ENCODE results near the gene OR51D1. TPM values are rescaled to one million over a fixed set of nuclear protein-coding genes. Genes with fewer than 3 reads are reported as not detected.

OR51D1 gene
- total RNA-seq, 1 experiment from 2014 or later: not detected

- no peaks in the 10 kb centered on the region for H3K27me3 ChIP-seq (ENCODE audit: low read length)
- no peaks in the 10 kb centered on the region for H4K20me1 ChIP-seq (ENCODE audit: insufficient read depth, low read depth, low read length)
- H3K4me2 ChIP-seq (ENCODE audit: low read depth, low read length, poor library complexity, severe bottlenecking): no peak overlapping the region
- no peaks in the 10 kb centered on the region for H3K9me3 ChIP-seq (ENCODE audit: low read length)
- H3K79me2 ChIP-seq (ENCODE audit: low read length): no peaks in the 10 kb centered on the region
- H2AFZ ChIP-seq (ENCODE audit: low read length): no peak overlapping the region
- H3K36me3 ChIP-seq (ENCODE audit: insufficient read depth, low read length): no peaks in the 10 kb centered on the region
- no peaks in the 10 kb centered on the region for H3K9me2 ChIP-seq (replicated peaks; ENCODE audit: insufficient read depth, low read length)
- DNase-seq: no peak
- no peak overlapping the region for H3K9ac ChIP-seq (ENCODE audit: low read length)
- H3K27ac ChIP-seq (ENCODE audit: low read length): no peak overlapping the region
- no peak overlapping the region for H3K4me3 ChIP-seq (ENCODE audit: low read length)
- no peaks in the 10 kb centered on the region for H3K4me1 ChIP-seq (ENCODE audit: low read length)
These were observed 40.7 kb downstream of the OR51D1 start for GRCh38 chr11:4677948-4678347.

GRCh38 chr11:4680341-4680740 lies 43.1 kb downstream of the OR51D1 start:
- Histone ChIP-seq H3K4me1 (ENCODE audit: low read length) (no peaks in the 10 kb centered on the region), H3K9me3 (ENCODE audit: low read length) (no peaks in the 10 kb centered on the region), H3K4me2 (ENCODE audit: low read depth, low read length, poor library complexity, severe bottlenecking) (no peak overlapping the region), H4K20me1 (ENCODE audit: insufficient read depth, low read depth, low read length) (no peaks in the 10 kb centered on the region), H3K79me2 (ENCODE audit: low read length) (no peaks in the 10 kb centered on the region), H3K4me3 (ENCODE audit: low read length) (no peak overlapping the region), H3K9me2 (replicated peaks; ENCODE audit: insufficient read depth, low read length) (no peaks in the 10 kb centered on the region), H3K36me3 (ENCODE audit: insufficient read depth, low read length) (no peaks in the 10 kb centered on the region), H3K9ac (ENCODE audit: low read length) (no peak overlapping the region), H3K27ac (ENCODE audit: low read length) (no peak overlapping the region), H3K27me3 (ENCODE audit: low read length) (no peaks in the 10 kb centered on the region), H2AFZ (ENCODE audit: low read length) (no peak overlapping the region)
- no peak for DNase-seq

- Histone ChIP-seq H3K36me3 (ENCODE audit: insufficient read depth, low read length) (no peaks in the 10 kb centered on the region), H3K79me2 (ENCODE audit: low read length) (no peaks in the 10 kb centered on the region), H4K20me1 (ENCODE audit: insufficient read depth, low read depth, low read length) (no peaks in the 10 kb centered on the region), H3K27ac (ENCODE audit: low read length) (no peak overlapping the region), H3K4me1 (ENCODE audit: low read length) (no peaks in the 10 kb centered on the region), H3K4me2 (ENCODE audit: low read depth, low read length, poor library complexity, severe bottlenecking) (no peak overlapping the region), H3K27me3 (ENCODE audit: low read length) (no peaks in the 10 kb centered on the region), H2AFZ (ENCODE audit: low read length) (no peak overlapping the region), H3K9me2 (replicated peaks; ENCODE audit: insufficient read depth, low read length) (no peaks in the 10 kb centered on the region), H3K4me3 (ENCODE audit: low read length) (no peak overlapping the region), H3K9ac (ENCODE audit: low read length) (no peak overlapping the region), H3K9me3 (ENCODE audit: low read length) (no peaks in the 10 kb centered on the region)
- DNase-seq: no peak
These were observed 45.5 kb downstream of the OR51D1 start for GRCh38 chr11:4682623-4683419.

- Histone ChIP-seq H2AFZ (ENCODE audit: low read length) (no peak overlapping the region), H3K79me2 (ENCODE audit: low read length) (no peaks in the 10 kb centered on the region), H4K20me1 (ENCODE audit: insufficient read depth, low read depth, low read length) (no peaks in the 10 kb centered on the region), H3K27ac (ENCODE audit: low read length) (no peak overlapping the region), H3K9me3 (ENCODE audit: low read length) (no peaks in the 10 kb centered on the region), H3K36me3 (ENCODE audit: insufficient read depth, low read length) (no peaks in the 10 kb centered on the region), H3K27me3 (ENCODE audit: low read length) (no peaks in the 10 kb centered on the region), H3K9me2 (replicated peaks; ENCODE audit: insufficient read depth, low read length) (no peaks in the 10 kb centered on the region), H3K9ac (ENCODE audit: low read length) (no peak overlapping the region), H3K4me3 (ENCODE audit: low read length) (no peak overlapping the region), H3K4me2 (ENCODE audit: low read depth, low read length, poor library complexity, severe bottlenecking) (no peak overlapping the region), H3K4me1 (ENCODE audit: low read length) (no peaks in the 10 kb centered on the region)
- DNase-seq: no peak
These were observed 47.5 kb downstream of the OR51D1 start for GRCh38 chr11:4684631-4685285.

Other genes with a start within 250 kb of the OR51D1 start
- gene TRIM21, start 243.8 kb upstream of the OR51D1 start, total RNA-seq (2014; rRNA removed; shearing (Covaris generic); ENCODE audit: low replicate concordance): 15.1 and 24.7 TPM in 2 replicates
- not detected in 2 replicates for gene OR52K2, start 188.2 kb upstream of the OR51D1 start, total RNA-seq (2014; rRNA removed; shearing (Covaris generic); ENCODE audit: low replicate concordance)
- not detected in 2 replicates for gene OR52K1, start 154.8 kb upstream of the OR51D1 start, total RNA-seq (2014; rRNA removed; shearing (Covaris generic); ENCODE audit: low replicate concordance)
- not detected in 2 replicates for gene OR52M1, start 92.3 kb upstream of the OR51D1 start, total RNA-seq (2014; rRNA removed; shearing (Covaris generic); ENCODE audit: low replicate concordance)
- gene OR52I2, start 55.7 kb upstream of the OR51D1 start, total RNA-seq (2014; rRNA removed; shearing (Covaris generic); ENCODE audit: low replicate concordance): not detected in 2 replicates
- not detected in 2 replicates for gene OR52I1, start 43.4 kb upstream of the OR51D1 start, total RNA-seq (2014; rRNA removed; shearing (Covaris generic); ENCODE audit: low replicate concordance)
- 17.5 and 21.1 TPM in 2 replicates for gene TRIM68, start 29.2 kb upstream of the OR51D1 start, total RNA-seq (2014; rRNA removed; shearing (Covaris generic); ENCODE audit: low replicate concordance)
- not detected in 2 replicates for gene OR51E1, start 6.5 kb downstream of the OR51D1 start, total RNA-seq (2014; rRNA removed; shearing (Covaris generic); ENCODE audit: low replicate concordance)
- gene OR51E2, start 60.4 kb downstream of the OR51D1 start, total RNA-seq (2014; rRNA removed; shearing (Covaris generic); ENCODE audit: low replicate concordance): not detected in 2 replicates
- gene MMP26, start 67.3 kb downstream of the OR51D1 start, total RNA-seq (2014; rRNA removed; shearing (Covaris generic); ENCODE audit: low replicate concordance): not detected in 2 replicates
- not detected in 2 replicates for gene OR51F1, start 132.5 kb downstream of the OR51D1 start, total RNA-seq (2014; rRNA removed; shearing (Covaris generic); ENCODE audit: low replicate concordance)
- gene OR52R1, start 166.9 kb downstream of the OR51D1 start, total RNA-seq (2014; rRNA removed; shearing (Covaris generic); ENCODE audit: low replicate concordance): not detected in 2 replicates
- gene OR51F2, start 183.8 kb downstream of the OR51D1 start, total RNA-seq (2014; rRNA removed; shearing (Covaris generic); ENCODE audit: low replicate concordance): not detected in 2 replicates
- not detected in 2 replicates for gene OR51S1, start 211.7 kb downstream of the OR51D1 start, total RNA-seq (2014; rRNA removed; shearing (Covaris generic); ENCODE audit: low replicate concordance)
- not detected in 2 replicates for gene OR51T1, start 244.4 kb downstream of the OR51D1 start, total RNA-seq (2014; rRNA removed; shearing (Covaris generic); ENCODE audit: low replicate concordance)

Measured in Karpas-422 (cell line).